Glomerular endothelial cell (primary cell): ENCODE measurements around the gene FAM89B. TPM values are rescaled to one million over a fixed set of nuclear protein-coding genes. Genes with fewer than 3 reads are reported as not detected.

Experiments used
- DNase-seq: peaks from one replicate; pipeline ENCODE4 v3.0.0-alpha.2; 2011; ENCODE audit warnings: low read depth, low spot score; ENCODE audit errors: extremely low read depth
- total RNA-seq: library from RNA; depleted of rRNA; stranded (reverse); fragments of >200 nt; gene quantifications from 2 replicates; pipeline ENCODE4 v1.2.3, GENCODE V29; 2015

Gene FAM89B
- total RNA-seq, 1 donor from 2014 or later, result 90.4 TPM

DNA sequence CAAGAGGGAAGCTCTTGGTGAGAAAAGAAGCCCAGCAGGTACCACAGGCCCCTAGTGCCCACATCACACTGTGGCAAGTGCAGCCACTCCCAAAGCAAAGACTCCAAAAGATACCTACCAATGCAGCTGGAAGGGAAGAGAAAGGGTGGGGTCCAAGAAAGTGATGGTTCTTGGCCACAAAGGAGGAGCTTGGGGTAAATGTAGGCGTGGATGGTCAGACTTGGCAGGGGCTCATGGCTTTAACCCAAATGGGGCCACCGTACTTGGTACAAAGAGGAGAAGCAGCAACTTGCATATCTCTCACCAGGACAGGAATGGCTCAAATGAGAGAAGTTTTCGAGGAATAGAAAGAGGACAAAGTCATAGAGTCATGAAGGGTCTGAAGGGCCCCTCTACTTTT lies 36.9 kb downstream of the FAM89B start:
- no peak for DNase-seq

DNA sequence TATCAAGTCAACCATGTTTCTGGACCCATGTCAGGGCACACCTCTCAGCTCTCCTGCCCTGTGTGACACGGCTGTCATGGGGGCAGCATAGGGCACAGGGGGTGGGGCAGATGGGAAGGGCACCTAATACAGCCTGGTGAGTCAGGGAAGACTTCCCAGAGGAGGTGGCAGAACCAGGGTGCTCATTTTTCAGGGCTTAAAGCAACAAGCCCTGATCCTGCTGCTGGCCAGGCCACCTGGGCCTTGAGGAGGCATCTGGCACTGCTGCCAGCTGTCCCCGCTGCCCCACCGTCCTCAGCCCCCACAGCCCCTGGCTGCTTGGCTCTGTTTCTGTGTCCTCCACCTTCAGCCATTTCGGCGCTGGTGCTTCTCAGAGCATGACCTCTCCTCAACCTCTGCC lies 37.3 kb downstream of the FAM89B start:
- no peak for DNase-seq

DNA sequence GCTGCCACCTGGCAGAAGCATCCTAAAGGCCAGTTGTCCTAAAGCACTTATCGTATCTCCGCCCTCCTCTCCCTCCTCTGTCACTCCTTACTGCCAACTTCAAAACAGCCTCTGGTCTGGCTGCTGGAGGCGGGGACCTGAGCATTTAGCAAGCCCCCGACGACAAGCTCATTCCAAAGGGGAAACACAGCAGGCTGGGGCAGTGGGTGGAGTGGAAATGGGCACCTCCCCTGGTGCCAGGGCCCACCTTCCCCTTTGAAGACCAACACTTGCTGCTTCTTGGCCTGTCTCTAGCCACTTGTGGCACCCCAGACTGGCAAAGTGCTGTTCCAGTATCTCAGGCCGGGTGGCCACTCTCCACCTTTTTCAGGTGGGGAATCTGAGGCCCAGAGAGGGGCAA lies 38.1 kb downstream of the FAM89B start:
- DNase-seq, result no peak

DNA sequence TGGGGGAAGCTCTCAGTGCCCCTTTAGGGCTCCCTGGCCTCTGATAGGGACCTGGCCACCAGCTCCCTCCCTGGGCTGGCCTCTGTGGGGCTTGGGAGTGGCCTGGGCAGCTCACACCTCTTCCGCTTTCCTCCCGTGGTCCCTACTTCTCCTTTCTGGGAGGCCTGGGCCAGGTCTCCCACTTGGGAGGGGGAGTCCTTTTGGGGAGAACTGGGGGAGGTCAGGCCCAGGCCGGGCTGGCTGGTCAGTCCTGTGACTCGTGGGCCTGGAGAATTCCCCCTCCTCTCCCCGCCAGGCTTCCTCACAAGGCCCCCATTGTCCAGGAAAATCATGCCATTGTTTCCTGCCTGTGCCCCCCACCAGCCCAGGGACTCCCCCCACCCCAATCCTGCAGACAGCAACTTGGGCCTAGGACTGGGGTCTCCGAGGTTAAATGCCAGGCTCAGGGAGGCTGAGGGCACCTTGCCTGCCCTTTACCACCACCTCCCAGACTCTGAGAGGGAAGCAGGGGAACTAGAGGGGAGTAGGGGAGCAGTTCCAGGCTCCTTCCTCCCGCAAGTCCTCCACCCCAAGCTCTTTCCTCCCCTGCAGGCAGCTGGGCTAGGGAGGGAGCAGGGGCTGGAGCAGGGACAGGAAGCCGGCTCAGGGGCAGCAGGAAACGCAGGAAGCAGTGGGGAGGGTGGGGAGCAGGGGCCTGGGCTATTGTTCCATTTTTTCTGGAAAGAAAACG lies 38.9 kb downstream of the FAM89B start:
- DNase-seq, result peak; percentile 22

DNA sequence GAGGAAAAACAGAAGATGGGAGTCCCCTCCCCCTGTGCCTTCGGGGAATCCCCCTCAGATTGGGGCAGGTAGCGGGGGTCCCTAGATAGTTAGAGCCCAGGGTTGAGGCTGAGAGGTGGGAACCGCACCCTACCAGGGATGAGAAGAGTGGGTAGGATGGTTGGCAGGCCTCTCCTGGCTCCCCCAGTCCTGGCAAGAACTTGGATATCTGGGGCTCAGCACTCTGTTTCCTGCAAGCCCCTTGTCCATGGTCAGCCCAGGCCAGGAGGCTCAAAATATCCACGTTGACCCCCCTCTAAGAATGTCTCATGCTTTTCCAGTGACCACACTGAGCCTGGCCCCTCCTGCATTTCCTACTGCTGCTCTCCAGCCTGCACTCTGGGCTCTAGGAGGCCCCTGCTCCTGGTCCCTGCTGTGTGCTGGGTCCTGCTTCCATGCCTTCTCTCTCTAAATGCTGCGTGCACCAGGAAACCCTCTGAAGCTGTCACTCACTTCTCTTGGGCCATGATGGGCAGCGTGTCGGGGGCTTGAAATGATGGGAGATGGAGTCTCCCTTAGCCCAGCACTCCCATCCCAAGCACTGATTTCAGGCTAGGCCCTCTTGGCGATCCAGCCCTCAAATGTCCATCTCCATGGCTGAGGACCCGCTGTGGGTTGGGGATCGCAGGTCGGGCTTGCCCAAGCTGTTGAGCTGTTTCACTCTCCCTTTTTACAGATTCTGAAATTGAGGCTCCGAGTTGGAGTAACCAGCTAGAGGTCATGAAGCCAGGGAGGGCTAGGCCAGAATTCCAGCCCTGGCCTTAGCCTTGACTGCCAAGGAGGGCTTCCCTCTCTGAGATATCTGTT lies 39.6 kb downstream of the FAM89B start:
- peak; percentile 29 for DNase-seq

DNA sequence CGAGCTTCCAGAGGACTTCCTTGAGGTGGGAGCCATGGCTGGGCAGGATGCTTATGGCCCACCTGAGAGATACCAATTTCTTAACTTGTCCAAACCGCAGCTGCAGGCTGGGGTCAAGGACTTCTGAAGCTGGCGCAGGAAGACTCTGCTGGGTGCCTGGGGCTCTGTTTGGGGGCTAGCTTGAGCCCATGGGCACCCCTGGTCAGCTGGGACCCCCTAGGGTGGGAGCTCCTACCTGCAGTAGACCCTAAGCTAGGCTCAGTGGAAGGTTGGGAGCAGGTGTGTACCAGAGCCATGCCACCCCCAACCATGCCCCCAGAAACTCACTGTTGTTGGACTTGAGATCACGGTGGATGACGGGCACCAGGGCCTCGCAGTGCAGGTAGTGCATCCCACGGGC lies 40.4 kb downstream of the FAM89B start:
- no peak for DNase-seq

DNA sequence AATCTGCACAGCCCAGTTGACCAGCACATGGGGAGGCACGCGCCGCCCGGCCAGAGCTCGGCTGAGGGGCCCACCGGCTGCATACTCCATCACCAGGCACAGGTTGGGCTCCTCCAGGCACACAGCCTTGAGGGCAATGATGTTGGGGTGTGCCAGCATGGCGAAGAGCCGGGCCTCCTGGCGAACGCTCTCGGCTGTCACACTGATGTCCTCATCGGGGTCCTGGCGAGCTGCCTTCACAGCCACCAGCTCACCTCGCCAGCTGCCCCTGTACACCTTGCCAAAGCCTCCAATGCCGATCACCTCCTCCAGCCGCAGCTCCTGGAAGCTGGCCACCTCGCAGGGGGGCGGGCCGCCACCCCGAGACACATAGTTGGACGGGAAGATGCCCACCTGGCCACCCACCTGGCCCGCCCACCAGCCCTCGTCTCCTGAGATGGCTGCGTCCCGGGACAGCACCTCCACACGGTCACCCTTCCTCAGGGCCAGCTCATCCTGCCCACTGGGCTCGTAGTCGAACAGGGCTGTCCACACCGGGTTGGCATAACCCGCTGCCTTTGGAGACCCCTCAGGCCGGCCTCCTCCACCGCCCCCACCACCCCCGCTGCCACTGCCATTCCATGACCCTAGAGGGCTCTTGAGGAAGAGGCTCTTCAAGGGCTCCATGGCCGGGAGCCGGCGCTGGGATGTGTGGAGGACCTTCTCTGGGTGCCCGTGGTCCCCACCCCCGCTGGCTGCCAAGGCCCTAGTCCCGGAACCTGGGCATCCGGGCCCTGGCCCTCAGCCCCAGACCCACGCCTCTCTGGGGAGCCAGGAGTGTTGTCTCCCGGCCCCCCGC lies 41.0 kb downstream of the FAM89B start:
- DNase-seq, result no peak

DNA sequence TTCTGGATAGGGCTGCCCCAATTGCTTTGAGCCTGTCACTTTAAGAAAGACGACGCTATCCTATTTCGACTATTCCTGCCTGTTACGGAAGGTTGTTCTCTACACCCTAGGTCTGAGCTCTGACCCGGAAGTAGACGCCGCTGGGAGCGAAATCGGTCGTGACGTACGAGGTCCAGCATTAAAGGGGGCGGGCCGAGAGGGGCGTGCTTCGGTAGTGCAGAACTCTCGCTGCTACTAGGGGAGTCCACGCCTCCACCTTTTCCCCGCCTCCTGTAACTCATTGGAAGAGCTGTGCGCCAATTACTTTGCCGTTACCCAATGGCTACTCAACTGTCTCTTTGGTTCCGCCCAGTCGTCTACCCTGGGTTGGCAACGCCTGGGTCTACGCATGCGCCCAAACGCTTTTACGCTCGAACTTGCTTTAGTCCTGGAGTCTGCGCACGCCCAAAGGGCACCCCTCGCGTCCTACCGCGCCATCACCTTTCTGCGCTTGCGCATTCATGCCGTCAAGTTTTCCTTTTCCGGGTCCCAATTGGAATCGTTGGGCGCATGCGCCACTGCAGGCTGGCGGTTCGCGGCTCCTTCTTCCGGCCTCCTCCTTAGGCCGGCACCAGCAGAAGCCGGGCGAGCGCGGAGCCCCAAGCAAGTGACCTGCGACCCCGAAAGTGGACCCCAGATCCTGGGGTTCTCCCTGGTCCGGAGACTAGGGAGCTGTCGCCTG lies 43.1 kb downstream of the FAM89B start, which contains the start of gene PCNX3:
Gene PCNX3, plus strand, starts transcription at position 548 of the 721 bp plus-strand sequence. CDS start 536 bp downstream, outside the sequence.
- DNase-seq, result peak; percentile 100

DNA sequence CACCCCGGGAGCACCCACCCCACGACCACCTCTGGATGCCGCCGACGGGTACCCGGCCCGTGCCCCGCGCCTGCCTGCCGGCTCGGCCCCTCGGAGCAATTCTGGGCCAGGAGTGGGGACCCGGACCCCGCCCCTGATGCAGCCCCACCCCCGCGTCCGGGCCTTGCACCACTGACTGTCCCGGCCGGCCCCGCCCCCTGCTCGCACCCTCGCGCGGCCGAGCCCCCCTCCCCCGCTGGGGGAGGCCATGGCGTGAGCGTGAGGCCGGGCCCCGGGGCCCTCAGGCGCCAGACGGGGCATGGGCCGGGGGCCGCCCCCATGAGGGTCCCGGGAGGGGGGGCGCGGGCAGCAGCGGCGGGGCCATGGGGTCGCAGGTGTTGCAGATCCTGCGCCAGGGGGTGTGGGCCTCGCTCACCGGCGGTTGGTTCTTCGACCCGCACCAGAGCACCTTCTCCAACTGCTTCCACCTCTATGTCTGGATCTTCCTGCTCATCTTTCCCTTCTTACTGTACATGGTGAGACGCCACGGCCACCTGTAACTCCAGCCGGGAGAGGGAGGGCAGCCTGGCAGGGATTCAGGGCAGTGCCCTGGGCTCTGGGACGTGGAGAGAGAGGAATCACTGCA lies 43.7 kb downstream of the FAM89B start:
- DNase-seq, result no peak

DNA sequence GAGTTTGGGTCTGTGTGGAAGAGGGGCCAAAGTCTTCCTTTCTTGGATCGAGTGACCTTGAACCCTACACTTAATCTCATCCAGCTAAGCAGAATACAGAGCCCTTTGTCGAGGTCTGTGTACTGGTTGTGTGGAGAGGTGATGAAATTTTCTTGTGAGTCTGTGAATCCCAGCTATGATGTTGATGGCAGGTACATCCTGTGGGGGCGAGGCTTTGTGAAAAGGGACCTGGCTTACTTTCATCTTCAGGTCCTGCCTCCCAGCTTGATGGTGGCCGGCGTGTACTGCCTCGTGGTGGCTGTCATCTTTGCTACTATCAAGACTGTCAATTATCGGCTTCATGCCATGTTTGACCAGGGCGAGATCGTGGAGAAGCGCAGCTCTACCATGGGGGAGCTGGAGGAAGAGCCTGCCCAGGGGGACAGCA lies 44.2 kb downstream of the FAM89B start:
- DNase-seq, result no peak

DNA sequence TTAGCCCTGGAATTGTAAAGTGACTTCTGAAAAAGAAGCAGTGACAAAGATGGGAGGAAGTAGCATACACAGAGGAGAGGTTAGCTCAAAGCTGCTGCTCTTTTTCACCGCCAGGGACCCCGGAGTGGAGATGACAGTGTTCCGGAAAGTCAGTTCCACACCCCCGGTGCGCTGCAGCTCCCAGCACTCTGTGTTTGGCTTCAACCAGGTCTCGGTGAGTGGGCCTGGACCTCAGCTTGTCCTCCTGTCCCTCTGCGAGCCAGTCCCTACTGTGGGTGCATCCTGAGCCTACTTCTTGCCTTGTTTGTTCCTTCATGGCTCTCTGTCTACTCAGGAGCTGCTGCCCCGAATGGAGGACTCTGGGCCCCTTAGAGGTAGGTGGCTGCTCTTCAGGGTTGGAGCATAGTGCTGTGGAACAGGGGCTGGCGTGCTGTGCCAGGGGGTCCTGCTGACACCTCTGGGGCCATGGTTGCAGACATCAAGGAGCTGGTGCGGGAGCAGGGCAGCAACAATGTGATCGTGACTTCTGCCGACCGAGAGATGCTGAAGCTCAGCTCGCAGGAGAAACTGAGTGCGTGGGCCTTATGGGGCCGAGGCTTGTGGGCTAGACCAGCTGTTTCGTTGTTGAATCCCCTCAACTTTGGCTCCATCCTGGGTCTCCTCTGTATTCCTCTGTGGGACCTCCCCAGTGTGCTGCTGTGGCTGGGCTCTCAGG lies 45.0 kb downstream of the FAM89B start:
- DNase-seq, result no peak

DNA sequence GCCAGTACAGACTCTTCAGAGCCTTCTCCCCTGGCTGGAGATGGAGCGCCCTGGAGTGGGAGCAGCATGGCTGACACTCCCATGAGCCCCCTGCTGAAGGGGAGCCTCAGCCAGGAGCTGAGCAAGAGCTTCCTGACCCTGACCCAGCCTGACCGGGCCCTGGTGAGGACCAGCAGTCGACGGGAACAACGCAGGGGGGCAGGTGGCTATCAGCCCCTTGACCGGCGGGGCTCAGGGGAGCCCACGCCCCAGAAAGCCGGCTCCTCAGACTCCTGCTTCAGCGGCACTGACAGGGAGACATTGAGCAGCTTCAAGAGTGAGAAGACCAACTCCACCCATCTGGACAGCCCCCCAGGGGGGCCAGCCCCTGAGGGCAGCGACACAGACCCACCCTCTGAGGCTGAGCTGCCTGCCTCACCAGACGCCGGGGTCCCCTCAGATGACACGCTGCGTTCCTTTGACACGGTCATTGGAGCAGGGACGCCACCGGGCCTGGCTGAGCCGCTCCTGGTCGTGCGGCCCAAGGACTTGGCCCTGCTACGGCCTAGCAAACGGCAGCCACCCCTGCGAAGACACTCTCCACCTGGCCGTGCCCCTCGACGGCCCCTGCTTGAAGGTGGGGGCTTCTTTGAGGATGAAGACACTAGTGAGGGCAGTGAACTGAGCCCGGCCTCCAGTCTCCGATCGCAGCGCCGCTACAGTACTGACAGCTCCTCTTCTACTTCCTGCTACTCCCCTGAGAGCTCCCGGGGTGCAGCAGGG lies 45.8 kb downstream of the FAM89B start:
- DNase-seq, result no peak

DNA sequence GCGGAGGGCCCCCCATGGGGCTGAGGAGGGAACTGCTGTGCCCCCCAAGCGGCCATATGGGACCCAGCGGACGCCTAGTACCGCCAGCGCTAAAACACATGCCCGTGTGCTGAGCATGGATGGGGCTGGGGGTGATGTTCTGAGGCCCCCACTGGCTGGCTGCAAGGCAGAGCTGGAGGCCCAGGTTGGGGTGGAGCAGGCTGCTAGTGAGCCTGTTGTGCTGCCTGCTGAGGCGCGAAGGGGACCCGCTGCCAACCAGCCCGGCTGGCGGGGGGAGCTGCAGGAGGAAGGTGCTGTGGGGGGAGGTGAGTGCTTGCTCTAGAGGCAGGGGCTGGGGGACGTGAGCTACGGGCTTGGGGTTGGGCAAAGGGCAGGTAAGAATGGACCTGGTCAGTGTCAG lies 46.4 kb downstream of the FAM89B start:
- DNase-seq, result no peak

DNA sequence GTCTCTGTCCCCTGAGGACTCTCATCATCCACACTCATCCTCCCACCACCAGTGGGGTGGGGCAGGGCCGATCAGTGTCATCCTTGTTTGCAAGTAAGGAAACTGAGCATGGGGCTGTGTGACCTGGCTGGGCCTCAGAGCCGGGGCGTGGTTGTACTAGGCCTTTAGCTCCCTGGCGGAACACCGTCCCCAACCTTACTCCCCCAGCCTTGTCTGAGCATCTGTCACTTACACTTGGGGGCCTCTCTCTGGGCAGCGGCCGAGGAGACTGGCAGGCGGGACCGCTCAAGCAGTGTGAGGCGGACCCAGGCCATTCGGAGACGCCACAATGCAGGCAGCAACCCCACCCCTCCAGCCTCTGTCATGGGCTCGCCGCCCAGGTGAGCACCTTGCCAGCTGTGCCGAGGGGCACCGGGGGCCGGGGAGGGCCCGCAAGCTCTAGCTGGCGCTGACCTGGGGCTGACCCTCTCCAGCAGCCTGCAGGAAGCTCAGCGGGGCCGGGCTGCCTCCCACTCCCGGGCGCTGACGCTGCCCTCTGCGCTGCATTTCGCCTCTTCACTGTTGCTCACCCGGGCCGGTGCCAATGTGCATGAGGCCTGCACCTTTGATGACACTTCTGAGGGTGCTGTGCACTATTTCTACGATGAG lies 47.1 kb downstream of the FAM89B start:
- no peak for DNase-seq

DNA sequence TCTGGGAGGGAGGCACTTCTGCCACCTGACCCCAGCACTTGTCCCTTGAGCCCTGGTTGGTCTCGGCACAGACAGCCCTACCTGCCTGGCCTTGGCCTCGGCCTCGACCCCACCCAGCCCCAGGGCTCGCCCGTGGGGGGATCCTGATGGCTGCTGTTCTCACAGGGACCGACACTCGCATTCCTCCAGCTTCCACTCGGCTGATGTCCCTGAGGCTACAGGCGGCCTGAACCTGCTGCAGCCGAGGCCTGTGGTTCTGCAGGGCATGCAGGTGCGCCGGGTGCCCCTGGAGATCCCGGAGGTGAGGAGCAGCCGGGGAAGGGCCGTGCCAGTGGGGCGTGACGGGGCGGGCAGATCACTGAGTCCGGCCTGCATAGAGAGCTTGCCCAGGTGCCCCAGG lies 48.3 kb downstream of the FAM89B start:
- DNase-seq, result no peak

DNA sequence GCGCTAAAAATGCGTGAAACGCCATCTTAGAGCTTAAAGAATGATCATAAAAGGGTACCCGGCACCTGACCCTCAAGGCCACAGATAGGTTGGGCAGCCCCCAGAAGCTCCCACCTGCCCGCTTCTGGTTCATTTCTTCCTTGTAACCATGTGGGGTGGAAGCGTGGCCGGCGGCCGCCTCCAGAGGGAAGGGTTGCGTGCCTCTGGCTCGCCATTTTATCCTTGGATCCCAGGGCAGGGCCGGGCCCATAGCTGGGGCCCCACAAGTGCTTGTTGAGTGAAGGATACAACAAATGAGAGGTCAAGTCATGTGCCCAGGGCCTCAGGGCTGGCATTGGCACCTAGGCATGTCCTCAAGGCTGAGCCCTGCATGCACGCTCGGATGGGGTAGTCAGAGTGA lies 49.1 kb downstream of the FAM89B start:
- no peak for DNase-seq

DNA sequence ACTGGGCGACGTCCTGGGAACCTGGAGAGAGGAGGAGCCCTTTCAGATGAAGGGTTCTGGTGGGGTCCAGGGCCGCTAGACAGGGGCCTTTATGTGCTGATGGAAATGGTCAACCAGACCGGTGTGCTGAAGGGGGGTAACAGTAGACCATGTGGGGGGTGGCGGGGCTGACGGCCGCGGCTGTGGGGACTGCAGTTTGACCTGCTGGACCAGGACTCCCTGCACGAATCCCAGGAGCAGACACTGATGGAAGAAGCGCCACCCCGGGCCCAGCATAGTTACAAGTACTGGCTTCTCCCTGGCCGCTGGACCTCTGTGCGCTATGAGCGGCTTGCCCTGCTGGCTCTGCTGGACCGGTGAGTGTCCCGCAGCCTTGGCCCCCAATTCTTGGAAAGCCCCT lies 49.7 kb downstream of the FAM89B start:
- no peak for DNase-seq

DNA sequence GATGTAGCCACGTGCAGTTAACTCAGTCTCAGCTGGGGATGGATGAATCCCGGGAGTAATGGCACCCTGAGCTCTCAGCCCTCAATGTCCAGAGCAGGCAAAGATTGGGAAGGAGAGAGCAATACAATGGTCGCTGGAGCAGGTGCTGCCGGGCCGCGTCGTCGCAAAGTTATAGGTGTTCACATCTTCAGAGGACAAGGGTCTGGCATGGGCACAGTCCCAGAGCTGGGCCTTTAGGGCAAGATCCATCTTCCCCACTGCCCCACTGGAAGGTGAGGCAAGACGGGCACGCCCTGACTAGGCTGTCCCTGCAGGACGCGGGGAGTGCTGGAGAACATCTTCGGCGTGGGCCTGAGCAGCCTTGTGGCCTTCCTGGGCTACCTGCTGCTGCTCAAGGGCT lies 50.8 kb downstream of the FAM89B start:
- DNase-seq, result no peak
